Endothelial cell of umbilical vein (primary cell): ENCODE measurements around the gene C1orf35.

Experiments
- CTCF ChIP-seq, 2 donors: IDR thresholded peaks; 1 replicate in 1 of 2; 2 replicates in 1 of 2; pipeline ENCODE4 v1.5.1; 2011; ENCODE audit warnings: low read length in 2 of 2, mild to moderate bottlenecking in 2 of 2, moderate library complexity in 2 of 2, control low read depth in 1 of 2, inconsistent platforms in 1 of 2, low read depth in 1 of 2; ENCODE audit not compliant: insufficient read depth in 1 of 2; ENCODE audit errors: extremely low read depth in 1 of 2
- EZH2 ChIP-seq: IDR thresholded peaks from 2 replicates; pipeline ENCODE4 v1.6.1; 2012; ENCODE audit warnings: borderline replicate concordance, low read depth, mild to moderate bottlenecking, moderate library complexity, low read length, inconsistent platforms; ENCODE audit not compliant: severe bottlenecking
- MYC ChIP-seq: IDR thresholded peaks from one replicate; pipeline ENCODE4 v1.6.1; 2011; ENCODE audit warnings: mild to moderate bottlenecking, low read depth, low read length
- POLR2A ChIP-seq: IDR thresholded peaks from 2 replicates; pipeline ENCODE4 v1.6.1; 2012; ENCODE audit warnings: low read depth, mild to moderate bottlenecking, control low read depth, low read length
- POLR2AphosphoS5 ChIP-seq: IDR thresholded peaks from 2 replicates; pipeline ENCODE4 v1.6.1; 2012; ENCODE audit warnings: low read depth, mild to moderate bottlenecking, control low read depth, low read length, moderate library complexity; ENCODE audit not compliant: insufficient read depth

GRCh38 chr1:228148196-228148861, 45.2 kb upstream of the C1orf35 start:
- TF ChIP-seq CTCF (IDR thresholded peaks at IDR 0.05; ENCODE audit: extremely low read depth in 1 of 2, insufficient read depth in 1 of 2, low read depth in 1 of 2, low read length in 2 of 2) (no peak), POLR2AphosphoS5 (peak; percentile 26), POLR2A (no peak), EZH2 (no peak), MYC (no peak)
